ENCODE measurements around the gene MMD.

GRCh38 chr17:55456307-55457240 is 34.9 kb upstream of the MMD start:
- TF ChIP-seq GATA2 (IDR thresholded peaks at IDR 0.05; ENCODE audit: low read depth, low read length) (no peak), GATA3 (IDR thresholded peaks at IDR 0.05; ENCODE audit: low read depth, low read length) (no peak)
